ENCODE results near the gene DLL3. TPM values are rescaled to one million over a fixed set of nuclear protein-coding genes. Genes with fewer than 3 reads are reported as not detected.

The DLL3 gene
- total RNA-seq, 1 experiment from 2014 or later: 0.17 TPM

- Histone ChIP-seq H3K4me2 (ENCODE audit: low read length) (no peak overlapping the region), H2AFZ (ENCODE audit: low read depth, low read length, poor library complexity, severe bottlenecking) (no peak overlapping the region), H3K4me1 (ENCODE audit: control insufficient read depth in 1 of 2, insufficient read depth in 2 of 2, low read length in 2 of 2) (peaks cover 0 to 3% of the 10 kb centered on the region in 2 experiments; a peak in 1 of 4 replicates), H3K27ac (ENCODE audit: low read depth, low read length) (no peak overlapping the region), H4K20me1 (ENCODE audit: insufficient read depth) (no peaks in the 10 kb centered on the region), H3K27me3 (ENCODE audit: insufficient read depth, low read length) (no peaks in the 10 kb centered on the region), H3K36me3 (ENCODE audit: control insufficient read depth in 1 of 2, insufficient read depth in 2 of 2, low read length in 2 of 2) (no peaks in the 10 kb centered on the region), H3K9ac (ENCODE audit: low read length) (no peak overlapping the region), H3K9me2 (ENCODE audit: insufficient read depth) (no peaks in the 10 kb centered on the region), H3K9me3 (ENCODE audit: control insufficient read depth in 1 of 2, insufficient read depth in 1 of 2, low read depth in 1 of 2, low read length in 2 of 2) (no peaks in the 10 kb centered on the region), H3K4me3 (replicated peaks in 1 of 2; ENCODE audit: low read depth in 1 of 2, low read length in 2 of 2) (no peak overlapping the region), H3K79me2 (ENCODE audit: insufficient read depth, low read length) (no peaks in the 10 kb centered on the region)
- no peak for TF ChIP-seq TCF7L2 (IDR thresholded peaks at IDR 0.05; ENCODE audit: borderline replicate concordance, extremely low read depth, insufficient read depth, insufficient read length)
- no peak for TF ChIP-seq POLR2AphosphoS5 (IDR thresholded peaks at IDR 0.05; ENCODE audit: low read depth, low read length)
- TF ChIP-seq CEBPB (IDR thresholded peaks at IDR 0.05; ENCODE audit: low read depth): no peak
- TF ChIP-seq POLR2A (IDR thresholded peaks at IDR 0.05; ENCODE audit: borderline replicate concordance, extremely low read depth, insufficient read depth, insufficient read length): no peak
- TF ChIP-seq SP1 (IDR thresholded peaks at IDR 0.05; ENCODE audit: low read depth): no peak
- no peak for TF ChIP-seq ZNF274 (IDR thresholded peaks at IDR 0.05; ENCODE audit: low read depth, low read length)
- TF ChIP-seq, protein P1, sequence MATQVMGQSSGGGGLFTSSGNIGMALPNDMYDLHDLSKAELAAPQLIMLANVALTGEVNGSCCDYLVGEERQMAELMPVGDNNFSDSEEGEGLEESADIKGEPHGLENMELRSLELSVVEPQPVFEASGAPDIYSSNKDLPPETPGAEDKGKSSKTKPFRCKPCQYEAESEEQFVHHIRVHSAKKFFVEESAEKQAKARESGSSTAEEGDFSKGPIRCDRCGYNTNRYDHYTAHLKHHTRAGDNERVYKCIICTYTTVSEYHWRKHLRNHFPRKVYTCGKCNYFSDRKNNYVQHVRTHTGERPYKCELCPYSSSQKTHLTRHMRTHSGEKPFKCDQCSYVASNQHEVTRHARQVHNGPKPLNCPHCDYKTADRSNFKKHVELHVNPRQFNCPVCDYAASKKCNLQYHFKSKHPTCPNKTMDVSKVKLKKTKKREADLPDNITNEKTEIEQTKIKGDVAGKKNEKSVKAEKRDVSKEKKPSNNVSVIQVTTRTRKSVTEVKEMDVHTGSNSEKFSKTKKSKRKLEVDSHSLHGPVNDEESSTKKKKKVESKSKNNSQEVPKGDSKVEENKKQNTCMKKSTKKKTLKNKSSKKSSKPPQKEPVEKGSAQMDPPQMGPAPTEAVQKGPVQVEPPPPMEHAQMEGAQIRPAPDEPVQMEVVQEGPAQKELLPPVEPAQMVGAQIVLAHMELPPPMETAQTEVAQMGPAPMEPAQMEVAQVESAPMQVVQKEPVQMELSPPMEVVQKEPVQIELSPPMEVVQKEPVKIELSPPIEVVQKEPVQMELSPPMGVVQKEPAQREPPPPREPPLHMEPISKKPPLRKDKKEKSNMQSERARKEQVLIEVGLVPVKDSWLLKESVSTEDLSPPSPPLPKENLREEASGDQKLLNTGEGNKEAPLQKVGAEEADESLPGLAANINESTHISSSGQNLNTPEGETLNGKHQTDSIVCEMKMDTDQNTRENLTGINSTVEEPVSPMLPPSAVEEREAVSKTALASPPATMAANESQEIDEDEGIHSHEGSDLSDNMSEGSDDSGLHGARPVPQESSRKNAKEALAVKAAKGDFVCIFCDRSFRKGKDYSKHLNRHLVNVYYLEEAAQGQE (IDR thresholded peaks at IDR 0.05; ENCODE audit: low read depth): no peak
- TF ChIP-seq, protein P2, sequence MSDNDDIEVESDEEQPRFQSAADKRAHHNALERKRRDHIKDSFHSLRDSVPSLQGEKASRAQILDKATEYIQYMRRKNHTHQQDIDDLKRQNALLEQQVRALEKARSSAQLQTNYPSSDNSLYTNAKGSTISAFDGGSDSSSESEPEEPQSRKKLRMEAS (IDR thresholded peaks at IDR 0.05): no peak
- TF ChIP-seq EZH2 (IDR thresholded peaks at IDR 0.05): no peak
- TF ChIP-seq ELF1 (IDR thresholded peaks at IDR 0.05; ENCODE audit: borderline replicate concordance, low read depth): no peak
- ChIA-PET CTCF (no interaction called here), POLR2A (no interaction called here), RAD21 (ENCODE audit: low non-redundant PET in 1 of 2, low total read pairs in 2 of 2, uncharacterized antibody in 2 of 2, unreplicated experiment in 2 of 2) (no interaction called here)
- intact Hi-C loops (cut with micrococcal nuclease): no loop called here
- DNase-seq (ENCODE audit: low read depth, low spot score) (no peak), ATAC-seq (no peak)
- no TSS peak for BruUV-seq (replicated peaks)
Observed at GRCh38 chr19:39507715-39508364, 9.1 kb downstream of the DLL3 start.

Measured in HCT116 (cell line).